ENCODE measurements around the gene OPCML. TPM values are rescaled to one million over a fixed set of nuclear protein-coding genes. Genes with fewer than 3 reads are reported as not detected.

The OPCML gene
- total RNA-seq, 1 experiment from 2014 or later: 0.13 TPM

GRCh38 chr11:133390803-133391202 lies 141.5 kb downstream of the OPCML start:
- Histone ChIP-seq H3K9me3 (ENCODE audit: low read depth, low read length, poor library complexity, severe bottlenecking) (peaks cover 29% of the 10 kb centered on the region), H3K4me3 (ENCODE audit: low read depth, low read length, poor library complexity, severe bottlenecking) (no peak overlapping the region), H3K27ac (ENCODE audit: low read depth, low read length, poor library complexity, severe bottlenecking) (no peak overlapping the region), H3K4me1 (ENCODE audit: insufficient read depth, low read length, poor library complexity, severe bottlenecking) (no peaks in the 10 kb centered on the region), H3K36me3 (ENCODE audit: insufficient read depth, low read length, poor library complexity, severe bottlenecking) (no peaks in the 10 kb centered on the region), H3K27me3 (replicated peaks; ENCODE audit: insufficient read depth, low read depth, low read length, poor library complexity) (no peaks in the 10 kb centered on the region)
- no peak for DNase-seq (ENCODE audit: low spot score)
- ChIA-PET POLR2A (ENCODE audit: low non-redundant PET) (no interaction called here), CTCF (no interaction called here)
- TF ChIP-seq EZH2 (IDR thresholded peaks at IDR 0.05; ENCODE audit: borderline replicate concordance, low read depth, low read length, poor library complexity, severe bottlenecking) (no peak), CTCF (conservative IDR thresholded peaks at IDR 0.05; ENCODE audit: low read depth, low read length) (no peak)
- no TSS peak for BruUV-seq (replicated peaks)
- intact Hi-C loops (cut with micrococcal nuclease; ENCODE audit: unreplicated experiment): no loop called here

GRCh38 chr11:133388975-133389568 lies 143.2 kb downstream of the OPCML start:
- ChIA-PET CTCF (no interaction called here), POLR2A (ENCODE audit: low non-redundant PET) (no interaction called here)
- DNase-seq (ENCODE audit: low spot score): no peak

GRCh38 chr11:133388260-133388659 lies 144.0 kb downstream of the OPCML start:
- no peaks in the 10 kb centered on the region for H3K27me3 ChIP-seq (replicated peaks; ENCODE audit: insufficient read depth, low read depth, low read length, poor library complexity)
- ChIA-PET POLR2A (ENCODE audit: low non-redundant PET) (no interaction called here), CTCF (no interaction called here)
- H3K36me3 ChIP-seq (ENCODE audit: insufficient read depth, low read length, poor library complexity, severe bottlenecking): no peaks in the 10 kb centered on the region
- H3K4me3 ChIP-seq (ENCODE audit: low read depth, low read length, poor library complexity, severe bottlenecking): no peak overlapping the region
- no peak overlapping the region for H3K27ac ChIP-seq (ENCODE audit: low read depth, low read length, poor library complexity, severe bottlenecking)
- TF ChIP-seq EZH2 (IDR thresholded peaks at IDR 0.05; ENCODE audit: borderline replicate concordance, low read depth, low read length, poor library complexity, severe bottlenecking) (no peak), CTCF (conservative IDR thresholded peaks at IDR 0.05; ENCODE audit: low read depth, low read length) (no peak)
- intact Hi-C loops (cut with micrococcal nuclease; ENCODE audit: unreplicated experiment): no loop called here
- BruUV-seq (replicated peaks): no TSS peak
- H3K4me1 ChIP-seq (ENCODE audit: insufficient read depth, low read length, poor library complexity, severe bottlenecking): no peaks in the 10 kb centered on the region
- H3K9me3 ChIP-seq (ENCODE audit: low read depth, low read length, poor library complexity, severe bottlenecking): peaks cover 46% of the 10 kb centered on the region
- no peak for DNase-seq (ENCODE audit: low spot score)

More at GRCh38 chr11:133388975-133389568, 143.2 kb downstream of the OPCML start:
- Histone ChIP-seq H3K9me3 (ENCODE audit: low read depth, low read length, poor library complexity, severe bottlenecking) (peaks cover 40% of the 10 kb centered on the region), H3K36me3 (ENCODE audit: insufficient read depth, low read length, poor library complexity, severe bottlenecking) (no peaks in the 10 kb centered on the region), H3K27ac (ENCODE audit: low read depth, low read length, poor library complexity, severe bottlenecking) (no peak overlapping the region), H3K27me3 (replicated peaks; ENCODE audit: insufficient read depth, low read depth, low read length, poor library complexity) (no peaks in the 10 kb centered on the region), H3K4me1 (ENCODE audit: insufficient read depth, low read length, poor library complexity, severe bottlenecking) (no peaks in the 10 kb centered on the region), H3K4me3 (ENCODE audit: low read depth, low read length, poor library complexity, severe bottlenecking) (no peak overlapping the region)
- BruUV-seq (replicated peaks): no TSS peak
- TF ChIP-seq CTCF (conservative IDR thresholded peaks at IDR 0.05; ENCODE audit: low read depth, low read length) (no peak), EZH2 (IDR thresholded peaks at IDR 0.05; ENCODE audit: borderline replicate concordance, low read depth, low read length, poor library complexity, severe bottlenecking) (no peak)
- intact Hi-C loops (cut with micrococcal nuclease; ENCODE audit: unreplicated experiment): no loop called here

Measured in A673 (cell line).